Right lobe of liver (tissue), 4 donors: ENCODE data around the gene SERPIND1.

ENCODE experiments used
- POLR2A ChIP-seq: fragments of 450-650 bp; IDR thresholded peaks from one replicate; pipeline ENCODE4 v1.6.1; 2017; ENCODE audit warnings: antibody characterized with exemption, mild to moderate bottlenecking
- TF ChIP-seq, protein P1 (sequence below), 4 donors: fragments of 200-600 bp in 3 of 4; fragments of 450-650 bp in 1 of 4; IDR thresholded peaks; one replicate each; pipeline versions ENCODE4 v1.5.1 to v1.8.0; 2016 to 2022; ENCODE audit warnings: antibody characterized with exemption in 4 of 4, mild to moderate bottlenecking in 2 of 4
- donor health status: DM: no; HTN: no; CAD: no.
- donor health status: DM: no; HTN: no; CAD: no.
- donor health status: DM: no; HTN: yes; CAD: no.

- TF ChIP-seq, protein P1, sequence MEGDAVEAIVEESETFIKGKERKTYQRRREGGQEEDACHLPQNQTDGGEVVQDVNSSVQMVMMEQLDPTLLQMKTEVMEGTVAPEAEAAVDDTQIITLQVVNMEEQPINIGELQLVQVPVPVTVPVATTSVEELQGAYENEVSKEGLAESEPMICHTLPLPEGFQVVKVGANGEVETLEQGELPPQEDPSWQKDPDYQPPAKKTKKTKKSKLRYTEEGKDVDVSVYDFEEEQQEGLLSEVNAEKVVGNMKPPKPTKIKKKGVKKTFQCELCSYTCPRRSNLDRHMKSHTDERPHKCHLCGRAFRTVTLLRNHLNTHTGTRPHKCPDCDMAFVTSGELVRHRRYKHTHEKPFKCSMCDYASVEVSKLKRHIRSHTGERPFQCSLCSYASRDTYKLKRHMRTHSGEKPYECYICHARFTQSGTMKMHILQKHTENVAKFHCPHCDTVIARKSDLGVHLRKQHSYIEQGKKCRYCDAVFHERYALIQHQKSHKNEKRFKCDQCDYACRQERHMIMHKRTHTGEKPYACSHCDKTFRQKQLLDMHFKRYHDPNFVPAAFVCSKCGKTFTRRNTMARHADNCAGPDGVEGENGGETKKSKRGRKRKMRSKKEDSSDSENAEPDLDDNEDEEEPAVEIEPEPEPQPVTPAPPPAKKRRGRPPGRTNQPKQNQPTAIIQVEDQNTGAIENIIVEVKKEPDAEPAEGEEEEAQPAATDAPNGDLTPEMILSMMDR (IDR thresholded peaks at IDR 0.05), result no peak
- TF ChIP-seq POLR2A, result no peak
Measured at GRCh38 chr22:20829491-20830134, 55.7 kb downstream of the SERPIND1 start.
